HK-2 (cell line): ENCODE results near the gene IPO4.
"Not testable (repeated sequence)": the region's sequence is repeated elsewhere in the genome, so short reads cannot be mapped to it uniquely, and the experiment has no call there.

Experiments used
- DNase-seq: peaks from one replicate; pipeline ENCODE4 v3.0.0-alpha.2; 2018; ENCODE audit not compliant: unreplicated experiment

Gene IPO4

GRCh38 chr14:24216876-24217275, 28.3 kb upstream of the IPO4 start:
- DNase-seq = not testable (repeated sequence)

GRCh38 chr14:24216345-24216699, 27.7 kb upstream of the IPO4 start:
- DNase-seq = no peak

GRCh38 chr14:24215495-24216344, 27.1 kb upstream of the IPO4 start, which contains the start of gene MDP1:
Gene MDP1 (minus strand): TSS chr14:24216066. CDS start chr14:24215955, 111 bp downstream.
- DNase-seq = peak; percentile 78

GRCh38 chr14:24213866-24214662, 25.4 kb upstream of the IPO4 start:
- no peak for DNase-seq

GRCh38 chr14:24212924-24213865, 24.6 kb upstream of the IPO4 start, which contains the start of gene CHMP4A:
Gene CHMP4A (minus strand): TSS chr14:24213488. CDS start chr14:24213439, 49 bp downstream.
- peak; percentile 98 for DNase-seq

- DNase-seq = no peak
Measured at GRCh38 chr14:24211311-24211710, 22.7 kb upstream of the IPO4 start.

- DNase-seq = no peak
Measured at GRCh38 chr14:24207625-24208024, 19.0 kb upstream of the IPO4 start.

- DNase-seq = no peak
Measured at GRCh38 chr14:24207104-24207551, 18.5 kb upstream of the IPO4 start.

GRCh38 chr14:24206260-24207103, 17.9 kb upstream of the IPO4 start:
- DNase-seq = no peak

GRCh38 chr14:24204163-24205146, 15.8 kb upstream of the IPO4 start:
- no peak for DNase-seq

GRCh38 chr14:24203249-24203886, 14.8 kb upstream of the IPO4 start:
- not testable (repeated sequence) for DNase-seq

- not testable (repeated sequence) for DNase-seq
Measured at GRCh38 chr14:24202538-24202937, 13.9 kb upstream of the IPO4 start.

GRCh38 chr14:24198814-24199524, 10.4 kb upstream of the IPO4 start:
- no peak for DNase-seq

GRCh38 chr14:24197056-24197450, 8.4 kb upstream of the IPO4 start:
- DNase-seq = no peak

GRCh38 chr14:24196071-24197055, 7.7 kb upstream of the IPO4 start:
- DNase-seq = no peak

- peak; percentile 85 for DNase-seq
Measured at GRCh38 chr14:24195186-24196070, 6.8 kb upstream of the IPO4 start, which contains the start of gene TM9SF1. Gene TM9SF1 (minus strand): TSS chr14:24195441. CDS start chr14:24195019, 422 bp downstream.
